ENCODE measurements around the gene IFNGR1. TPM values are rescaled to one million over a fixed set of nuclear protein-coding genes. Genes with fewer than 3 reads are reported as not detected.
"Not testable (repeated sequence)": the region's sequence is repeated elsewhere in the genome, so short reads cannot be mapped to it uniquely, and the experiment has no call there.

The IFNGR1 gene
- total and polyA plus RNA-seq, 5 donors: 115 to 157 (median 139) TPM

DNA sequence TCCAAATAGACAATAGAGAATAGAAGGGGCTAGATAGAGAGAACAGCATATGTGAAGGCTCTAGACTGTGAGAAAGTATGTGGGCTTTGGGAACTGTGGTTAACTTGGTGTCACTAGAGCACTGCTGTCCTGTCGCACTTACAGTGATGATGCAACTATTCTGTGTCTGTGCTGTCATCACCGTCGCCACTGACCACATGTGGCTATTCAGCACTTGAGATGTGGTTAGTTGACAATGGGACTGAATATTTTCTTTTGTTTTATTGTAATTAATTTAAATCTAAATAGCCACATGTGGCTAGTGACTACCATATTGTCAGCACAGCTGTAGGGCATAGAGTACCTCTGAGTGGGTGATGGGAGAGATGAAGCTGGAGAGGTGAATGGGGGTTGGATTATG, 39.0 kb upstream of the IFNGR1 start:
- no peaks in the 10 kb centered on the region for H3K9me3 ChIP-seq (ENCODE audit: control insufficient read depth, low read length)
- peaks cover 4% of the 10 kb centered on the region for H3K4me1 ChIP-seq (ENCODE audit: control insufficient read depth, insufficient read depth, low read length)
- ATAC-seq: no peak
- no peak overlapping the region for H3K27ac ChIP-seq (ENCODE audit: low read length)
- intact Hi-C loops (cut with DNase I): no loop called here
- no peak for DNase-seq
- WGBS: 77% methylated on average over 3 of the region's 3 CpGs
- H3K27me3 ChIP-seq (ENCODE audit: control insufficient read depth, insufficient read depth): no peaks in the 10 kb centered on the region
- no peak overlapping the region for H3K4me3 ChIP-seq (ENCODE audit: low read length)

DNA sequence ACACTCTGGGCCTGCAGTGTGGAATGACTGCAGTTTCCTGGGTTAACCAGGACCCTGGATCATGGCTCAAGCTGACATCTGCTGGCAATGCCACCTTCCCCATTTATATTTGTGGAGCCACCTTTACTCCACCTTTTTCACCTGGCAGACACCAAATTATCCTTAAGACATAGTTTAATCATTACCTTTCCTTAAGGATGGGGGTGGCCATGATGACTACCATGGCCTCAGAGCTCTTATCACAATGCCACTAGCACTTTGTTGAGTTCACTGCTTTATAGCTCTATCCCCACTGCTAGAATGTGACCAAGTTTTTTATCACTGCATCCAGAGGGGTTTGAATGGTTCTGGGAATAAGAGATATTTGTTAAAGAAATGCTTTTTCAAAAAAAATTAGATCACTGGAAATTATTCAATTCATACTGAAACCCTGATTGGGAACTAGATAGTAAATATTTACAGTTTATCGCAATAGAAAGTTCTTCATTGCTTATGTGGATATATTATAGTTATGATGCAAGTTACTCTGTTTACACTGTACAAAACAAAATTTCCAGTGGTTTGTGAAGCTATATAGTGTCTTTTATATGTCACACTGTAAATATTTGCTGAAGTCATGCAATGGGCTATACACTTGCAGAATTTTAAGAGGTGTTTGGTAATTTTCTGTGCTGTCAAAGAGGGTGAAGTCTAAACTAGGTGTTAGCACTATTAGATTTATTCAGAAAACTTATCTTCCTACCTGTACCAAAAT, 37.3 kb upstream of the IFNGR1 start:
- intact Hi-C loops (cut with DNase I): no loop called here
- no peaks in the 10 kb centered on the region for H3K9me3 ChIP-seq (ENCODE audit: control insufficient read depth, low read length)
- no peaks in the 10 kb centered on the region for H3K27me3 ChIP-seq (ENCODE audit: control insufficient read depth, insufficient read depth)
- H3K27ac ChIP-seq (ENCODE audit: low read length): no peak overlapping the region
- 93% methylated on average over 1 of the region's 1 CpG for WGBS
- H3K4me3 ChIP-seq (ENCODE audit: low read length): no peak overlapping the region
- H3K4me1 ChIP-seq (ENCODE audit: control insufficient read depth, insufficient read depth, low read length): peaks cover 4% of the 10 kb centered on the region
- ATAC-seq (no peak), DNase-seq (no peak)

DNA sequence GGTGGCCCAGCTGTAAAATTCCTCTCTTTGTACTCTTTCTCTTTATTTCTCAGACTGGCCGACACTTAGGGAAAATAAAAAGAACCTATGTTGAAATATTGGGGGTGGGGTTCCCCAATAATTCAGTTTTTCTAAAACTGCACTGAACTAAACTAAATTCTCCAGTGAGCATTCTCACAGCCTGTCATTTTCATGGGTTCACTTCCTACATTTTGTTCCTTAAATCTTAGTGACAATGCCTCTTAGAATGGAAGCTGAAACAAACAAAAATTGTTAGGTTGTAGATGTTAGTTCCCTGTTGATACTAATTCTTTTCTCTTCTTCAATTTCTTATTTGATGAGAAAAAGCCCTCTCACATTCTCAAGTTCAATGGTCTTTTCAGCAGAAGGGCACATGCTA, 35.8 kb upstream of the IFNGR1 start:
- Histone ChIP-seq H3K27me3 (ENCODE audit: control insufficient read depth, insufficient read depth) (no peaks in the 10 kb centered on the region), H3K4me1 (ENCODE audit: control insufficient read depth, insufficient read depth, low read length) (no peaks in the 10 kb centered on the region), H3K4me3 (ENCODE audit: low read length) (no peak overlapping the region), H3K9me3 (ENCODE audit: control insufficient read depth, low read length) (no peaks in the 10 kb centered on the region), H3K27ac (ENCODE audit: low read length) (no peak overlapping the region)
- intact Hi-C loops (cut with DNase I): no loop called here
- 69% methylated on average over 1 of the region's 1 CpG for WGBS
- DNase-seq: no peak
- no peak for ATAC-seq

GRCh38 chr6:137254430-137254829, 35.2 kb upstream of the IFNGR1 start:
- 62% methylated on average over 2 of the region's 2 CpGs for WGBS
- intact Hi-C loops (cut with DNase I); H3K27ac ChIP-seq (ENCODE audit: low read length): not testable (repeated sequence)

DNA sequence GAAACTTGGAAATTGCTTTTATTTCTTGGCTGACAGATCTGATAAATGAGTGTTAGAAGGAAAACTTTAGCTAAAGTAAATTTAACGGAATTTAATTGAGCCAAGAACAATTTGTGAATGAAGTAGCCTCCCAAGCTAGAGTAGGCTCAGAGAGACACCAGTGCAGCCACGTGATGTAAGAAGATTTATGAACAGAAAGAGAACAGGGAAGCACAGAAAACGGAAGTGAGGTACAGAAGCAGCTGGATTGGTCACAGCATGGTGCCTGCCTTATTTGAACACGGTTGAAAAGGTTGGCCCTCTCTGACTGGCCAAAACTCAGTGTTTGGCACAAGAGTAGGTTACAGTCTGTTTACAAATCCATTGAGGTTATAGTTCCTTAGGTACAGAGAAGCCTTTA, 29.5 kb upstream of the IFNGR1 start:
- Histone ChIP-seq H3K27me3 (ENCODE audit: control insufficient read depth, insufficient read depth) (no peaks in the 10 kb centered on the region), H3K27ac (ENCODE audit: low read length) (no peak overlapping the region), H3K4me3 (ENCODE audit: low read length) (no peak overlapping the region), H3K9me3 (ENCODE audit: control insufficient read depth, low read length) (no peaks in the 10 kb centered on the region), H3K4me1 (ENCODE audit: control insufficient read depth, insufficient read depth, low read length) (no peaks in the 10 kb centered on the region)
- intact Hi-C loops (cut with DNase I): no loop called here
- WGBS: 67% methylated on average over 4 of the region's 4 CpGs
- no peak for DNase-seq
- peak; percentile 57 to 68 for ATAC-seq

More at GRCh38 chr6:137254430-137254829, 35.2 kb upstream of the IFNGR1 start:
- H3K27me3 ChIP-seq (ENCODE audit: control insufficient read depth, insufficient read depth); H3K4me3 ChIP-seq (ENCODE audit: low read length); H3K4me1 ChIP-seq (ENCODE audit: control insufficient read depth, insufficient read depth, low read length); H3K9me3 ChIP-seq (ENCODE audit: control insufficient read depth, low read length); ATAC-seq; DNase-seq: not testable (repeated sequence)

GRCh38 chr6:137247724-137248123, 28.5 kb upstream of the IFNGR1 start:
- H3K27me3 ChIP-seq (ENCODE audit: control insufficient read depth, insufficient read depth): no peaks in the 10 kb centered on the region
- H3K27ac ChIP-seq (ENCODE audit: low read length): no peak overlapping the region
- DNase-seq: no peak
- H3K9me3 ChIP-seq (ENCODE audit: control insufficient read depth, low read length): no peaks in the 10 kb centered on the region
- ATAC-seq: no peak
- intact Hi-C loops (cut with DNase I): no loop called here
- no peak overlapping the region for H3K4me3 ChIP-seq (ENCODE audit: low read length)
- no peaks in the 10 kb centered on the region for H3K4me1 ChIP-seq (ENCODE audit: control insufficient read depth, insufficient read depth, low read length)

DNA sequence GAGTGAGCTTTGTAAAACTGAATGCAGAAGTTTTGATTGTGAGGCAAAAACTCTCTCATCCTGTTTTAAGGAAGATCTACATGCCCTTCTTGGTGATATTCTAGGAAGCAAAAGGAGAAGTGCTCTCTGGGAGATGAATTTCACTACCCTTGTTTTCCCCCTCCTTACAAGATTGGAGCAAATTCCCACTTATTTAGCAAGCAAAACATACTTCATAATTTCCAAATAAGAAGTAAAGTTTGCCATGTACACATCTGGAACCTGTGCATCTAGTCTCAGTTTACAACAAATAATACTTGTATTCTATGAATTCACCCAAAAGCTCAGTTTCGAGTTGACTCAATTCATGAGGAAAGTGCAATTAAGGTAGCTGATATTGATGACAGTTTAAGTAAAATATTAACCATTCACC, 27.6 kb upstream of the IFNGR1 start:
- 94% methylated on average over 1 of the region's 1 CpG for WGBS
- no peak for ATAC-seq
- Histone ChIP-seq H3K4me3 (ENCODE audit: low read length) (no peak overlapping the region), H3K27ac (ENCODE audit: low read length) (no peak overlapping the region), H3K4me1 (ENCODE audit: control insufficient read depth, insufficient read depth, low read length) (no peaks in the 10 kb centered on the region), H3K9me3 (ENCODE audit: control insufficient read depth, low read length) (no peaks in the 10 kb centered on the region), H3K27me3 (ENCODE audit: control insufficient read depth, insufficient read depth) (no peaks in the 10 kb centered on the region)
- intact Hi-C loops (cut with DNase I): no loop called here
- DNase-seq: no peak

DNA sequence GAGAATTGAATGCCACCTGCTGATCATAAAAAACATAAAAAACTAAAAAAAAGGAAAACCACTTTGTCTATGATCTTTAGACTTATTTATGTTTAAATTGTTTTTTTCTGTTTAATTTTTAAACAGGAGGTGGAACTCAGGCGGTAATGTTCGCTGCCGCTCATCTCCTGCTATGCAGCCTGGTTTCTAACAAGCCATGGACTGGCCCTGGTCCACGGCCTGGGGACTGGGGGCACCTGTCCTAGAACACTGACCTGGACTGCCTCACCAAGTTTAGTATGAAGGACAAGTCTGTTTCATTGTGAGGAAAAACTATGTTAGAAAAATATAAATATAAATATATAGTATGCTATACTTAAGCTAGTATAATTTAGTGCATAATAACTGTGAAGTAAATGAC, 27.0 kb upstream of the IFNGR1 start:
- ATAC-seq (no peak), DNase-seq (no peak)
- Histone ChIP-seq H3K4me1 (ENCODE audit: control insufficient read depth, insufficient read depth, low read length) (no peaks in the 10 kb centered on the region), H3K9me3 (ENCODE audit: control insufficient read depth, low read length) (no peaks in the 10 kb centered on the region), H3K27me3 (ENCODE audit: control insufficient read depth, insufficient read depth) (no peaks in the 10 kb centered on the region), H3K4me3 (ENCODE audit: low read length) (no peak overlapping the region), H3K27ac (ENCODE audit: low read length) (no peak overlapping the region)
- 96% methylated on average over 4 of the region's 4 CpGs for whole genome bisulfite sequencing
- intact Hi-C loops (cut with DNase I): no loop called here

GRCh38 chr6:137241481-137242038, 22.4 kb upstream of the IFNGR1 start:
- H3K4me1 ChIP-seq (ENCODE audit: control insufficient read depth, insufficient read depth, low read length): peaks cover 9% of the 10 kb centered on the region
- no peak overlapping the region for H3K4me3 ChIP-seq (ENCODE audit: low read length)
- DNase-seq (no peak), ATAC-seq (peak; percentile 24 to 25)
- 36% methylated on average over 3 of the region's 3 CpGs for WGBS
- H3K27me3 ChIP-seq (ENCODE audit: control insufficient read depth, insufficient read depth): no peaks in the 10 kb centered on the region
- intact Hi-C loops (cut with DNase I): no loop called here
- H3K9me3 ChIP-seq (ENCODE audit: control insufficient read depth, low read length): no peaks in the 10 kb centered on the region
- H3K27ac ChIP-seq (ENCODE audit: low read length): no peak overlapping the region

- WGBS: 27% methylated on average over 1 of the region's 1 CpG
- Histone ChIP-seq H3K4me1 (ENCODE audit: control insufficient read depth, insufficient read depth, low read length) (peaks cover 12% of the 10 kb centered on the region), H3K4me3 (ENCODE audit: low read length) (no peak overlapping the region), H3K27ac (ENCODE audit: low read length) (no peak overlapping the region), H3K9me3 (ENCODE audit: control insufficient read depth, low read length) (no peaks in the 10 kb centered on the region), H3K27me3 (ENCODE audit: control insufficient read depth, insufficient read depth) (no peaks in the 10 kb centered on the region)
- ATAC-seq (peak; percentile 74 to 85), DNase-seq (peak; percentile 76 to 79 (median 77))
- intact Hi-C loops (cut with DNase I): no loop called here
Measured at GRCh38 chr6:137240168-137240567, 21.0 kb upstream of the IFNGR1 start.

- intact Hi-C loops (cut with DNase I): no loop called here
- H3K4me1 ChIP-seq (ENCODE audit: control insufficient read depth, insufficient read depth, low read length): peaks cover 20% of the 10 kb centered on the region
Measured at GRCh38 chr6:137237413-137238170, 18.4 kb upstream of the IFNGR1 start.

More at GRCh38 chr6:137237413-137238170, 18.4 kb upstream of the IFNGR1 start:
- H3K27me3 ChIP-seq (ENCODE audit: control insufficient read depth, insufficient read depth): no peaks in the 10 kb centered on the region
- no peaks in the 10 kb centered on the region for H3K9me3 ChIP-seq (ENCODE audit: control insufficient read depth, low read length)
- H3K27ac ChIP-seq (ENCODE audit: low read length): peak overlapping the region; percentile 37
- H3K4me3 ChIP-seq (ENCODE audit: low read length): no peak overlapping the region
- DNase-seq (no peak), ATAC-seq (peak in 1 of 2 donors; percentile 13)
